Activated CD8-positive, alpha-beta T cell treated with anti-CD3 and anti-CD28 coated beads, Interleukin-2, amount 10 ng/mL, durations not matched to agents 7 days and 5 days (primary cell): ENCODE results near the gene DENR. TPM values are rescaled to one million over a fixed set of nuclear protein-coding genes. Genes with fewer than 3 reads are reported as not detected.
"Not testable (repeated sequence)": the region's sequence is repeated elsewhere in the genome, so short reads cannot be mapped to it uniquely, and the experiment has no call there.

Source experiments
- ATAC-seq: fragments of 150-1000 bp; cut with Tn5 transposase; one replicate; pipeline ENCODE4 v1.10.0; 2021; ENCODE audit warnings: moderate library complexity
- CTCF ChIA-PET: fragments of 350-600 bp; sonication (Branson Sonifier 250); formaldehyde crosslinking; loops from one replicate; lab custom pipeline; 2021; ENCODE audit warnings: antibody characterized with exemption; lab: Charles Lee
- POLR2A ChIA-PET: fragments of 350-600 bp; sonication (Branson Sonifier 250); formaldehyde crosslinking; loops from one replicate; lab custom pipeline; 2021; ENCODE audit warnings: antibody characterized with exemption; lab: Charles Lee
- DNase-seq: peaks from one replicate; pipeline ENCODE4 v3.0.0-alpha.2; 2020
- H3K27ac Mint-ChIP-seq: one replicate; pipeline ENCODE4 v1.8.0; 2021; ENCODE audit warnings: mild to moderate bottlenecking, mixed read lengths
- H3K27me3 Mint-ChIP-seq: one replicate; pipeline ENCODE4 v1.8.0; 2021; ENCODE audit warnings: low read depth, mixed read lengths
- H3K36me3 Mint-ChIP-seq: one replicate; pipeline ENCODE4 v1.8.0; 2021; ENCODE audit warnings: low read depth, mixed read lengths
- H3K4me1 Mint-ChIP-seq: one replicate; pipeline ENCODE4 v1.8.0; 2021; ENCODE audit warnings: low read depth, mixed read lengths
- H3K4me3 Mint-ChIP-seq: one replicate; pipeline ENCODE4 v1.8.0; 2021; ENCODE audit warnings: mild to moderate bottlenecking, mixed read lengths
- H3K9me3 Mint-ChIP-seq: one replicate; pipeline ENCODE4 v1.8.0; 2022; ENCODE audit warnings: mixed read lengths; ENCODE audit not compliant: insufficient read depth
- total RNA-seq, 2 experiments: library from RNA; stranded (reverse); gene quantifications; one replicate each; pipeline ENCODE4 v1.2.3, GENCODE V29; 2021

DENR gene
- 10 to 100 TPM; 54.6 to 54.9 TPM for total RNA-seq

DNA sequence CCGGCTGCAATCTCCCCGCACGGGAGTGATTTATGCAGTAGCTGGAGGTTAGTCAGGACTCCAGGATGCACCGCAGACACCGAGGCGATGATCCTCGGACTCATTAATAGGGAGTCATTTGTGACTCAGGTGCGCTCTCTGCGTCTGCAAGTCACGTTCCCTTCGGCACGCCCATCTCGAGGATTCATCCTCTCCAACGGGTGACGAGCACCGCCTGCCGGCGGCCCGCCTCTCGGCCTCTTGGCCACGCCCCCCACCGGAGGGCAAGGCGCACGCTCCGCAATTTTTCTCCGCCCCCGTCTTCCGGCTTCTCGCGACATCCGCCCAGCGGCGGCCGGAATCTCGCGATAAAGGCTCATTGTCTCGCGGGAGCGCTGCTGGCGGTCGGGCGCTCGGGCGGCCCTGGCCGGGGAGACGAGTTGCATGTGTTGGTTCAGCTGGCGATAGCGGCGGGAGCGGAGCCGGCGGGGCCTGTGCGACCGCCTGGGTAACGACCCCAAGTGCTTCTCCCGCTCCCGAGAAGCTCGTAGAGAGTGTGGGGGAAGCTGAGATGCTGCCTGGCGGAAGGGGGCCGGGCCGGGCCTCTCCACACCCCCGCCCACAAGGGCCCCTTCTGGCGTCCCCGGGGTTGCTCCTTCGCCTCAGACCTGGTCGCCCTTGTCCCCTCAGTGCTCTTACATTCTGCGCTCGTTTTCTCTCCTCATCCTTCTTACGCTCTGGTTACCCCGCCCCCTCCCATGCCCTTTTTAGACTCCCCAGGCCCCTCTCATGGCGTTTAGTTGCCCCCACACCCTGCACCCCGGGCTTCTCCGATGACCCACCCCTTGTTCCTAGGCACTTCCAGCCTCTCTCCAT is at the start of gene DENR:
Gene DENR, plus strand, starts transcription at position 361 of the 855 bp plus-strand sequence. CDS start 878 bp downstream, outside the sequence.
- ChIA-PET POLR2A (interaction anchor here (0.6 to 2.1 kb wide), 8 partner anchors 21 to 353 kb away, joined by 3 to 7 read pairs (median 4); partner anchors contain the start of genes CCDC62, KNTC1 and RSRC2), CTCF (interaction anchor here (0.8 to 3.2 kb wide), 11 partner anchors 8 to 353 kb away, joined by 3 to 18 read pairs (median 4); partner anchors contain the start of genes HCAR1 and ZCCHC8)
- peak within 1 kb of the TSS; percentile 97 for H3K4me3 Mint-ChIP-seq
- H3K4me1 Mint-ChIP-seq, result peaks cover 42% of the 10 kb centered on the region
- peak; percentile 99 for DNase-seq
- no peaks in the 10 kb centered on the region for H3K27me3 Mint-ChIP-seq
- no peaks in the 10 kb centered on the region for H3K9me3 Mint-ChIP-seq
- peaks cover 39% of the 10 kb centered on the region for H3K36me3 Mint-ChIP-seq
- peak within 1 kb of the TSS; percentile 97 for H3K27ac Mint-ChIP-seq
- peak; percentile 96 for ATAC-seq

GRCh38 chr12:122702890-122703611 is 49.6 kb upstream of the DENR start, which contains the start of gene HCAR2:
HCAR2 (minus strand) TSS chr12:122703357; CDS start chr12:122703283, 74 bp downstream.
- ATAC-seq, H3K4me3 Mint-ChIP-seq, H3K4me1 Mint-ChIP-seq, H3K27me3 Mint-ChIP-seq, H3K27ac Mint-ChIP-seq, H3K9me3 Mint-ChIP-seq, CTCF ChIA-PET, DNase-seq, H3K36me3 Mint-ChIP-seq, POLR2A ChIA-PET: not testable (repeated sequence)

DNA sequence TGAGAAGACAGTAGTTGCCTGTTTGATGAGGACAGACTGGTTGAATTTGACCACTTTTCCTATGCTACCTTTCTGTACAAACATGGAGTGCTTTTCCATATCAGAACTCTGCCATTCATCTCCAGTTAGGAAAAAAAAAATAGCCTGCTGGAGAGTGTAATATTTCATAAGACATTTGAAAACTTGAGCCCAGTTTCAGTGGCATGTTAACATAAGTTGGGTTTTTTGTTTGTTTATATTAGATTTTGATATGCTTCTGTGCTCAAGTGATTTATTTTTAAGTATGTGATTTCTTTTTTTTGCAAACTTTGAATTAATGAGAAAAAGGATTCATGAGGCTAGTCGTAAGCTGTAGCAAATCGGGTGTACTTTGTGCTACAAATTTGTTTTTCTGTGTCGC is 48.8 kb upstream of the DENR start:
- H3K27ac Mint-ChIP-seq, CTCF ChIA-PET, H3K4me1 Mint-ChIP-seq, H3K36me3 Mint-ChIP-seq, DNase-seq, ATAC-seq, H3K27me3 Mint-ChIP-seq, H3K4me3 Mint-ChIP-seq, POLR2A ChIA-PET, H3K9me3 Mint-ChIP-seq: not testable (repeated sequence)

GRCh38 chr12:122709287-122709686 is 43.3 kb upstream of the DENR start:
- H3K4me3 Mint-ChIP-seq, H3K36me3 Mint-ChIP-seq, H3K9me3 Mint-ChIP-seq, POLR2A ChIA-PET, DNase-seq, CTCF ChIA-PET, ATAC-seq, H3K4me1 Mint-ChIP-seq, H3K27me3 Mint-ChIP-seq, H3K27ac Mint-ChIP-seq: not testable (repeated sequence)

GRCh38 chr12:122710341-122710740 is 42.3 kb upstream of the DENR start:
- ATAC-seq, CTCF ChIA-PET, H3K9me3 Mint-ChIP-seq, H3K36me3 Mint-ChIP-seq, POLR2A ChIA-PET, H3K4me3 Mint-ChIP-seq, H3K27ac Mint-ChIP-seq, DNase-seq, H3K27me3 Mint-ChIP-seq, H3K4me1 Mint-ChIP-seq: not testable (repeated sequence)

DNA sequence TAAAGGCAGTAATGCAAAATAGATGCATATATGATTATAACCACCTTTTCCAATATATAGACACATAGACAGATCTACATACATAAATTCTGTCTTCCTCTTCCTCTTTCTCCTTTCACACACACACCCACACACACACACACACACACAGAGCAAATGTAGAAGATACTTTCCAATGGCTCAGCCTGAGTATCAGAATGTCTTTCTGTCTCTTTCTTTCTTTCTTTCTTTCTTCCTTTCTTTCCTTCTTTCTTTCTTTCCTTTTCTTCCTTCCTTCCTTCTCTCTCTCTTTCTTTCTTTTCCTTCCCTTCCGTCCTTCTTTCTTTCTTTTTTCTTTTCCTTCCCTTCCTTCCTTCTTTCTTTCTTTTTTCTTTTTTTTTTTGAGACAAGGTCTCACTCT is 41.4 kb upstream of the DENR start:
- DNase-seq, H3K27ac Mint-ChIP-seq, ATAC-seq, H3K9me3 Mint-ChIP-seq, CTCF ChIA-PET, H3K4me1 Mint-ChIP-seq, H3K27me3 Mint-ChIP-seq, POLR2A ChIA-PET, H3K36me3 Mint-ChIP-seq, H3K4me3 Mint-ChIP-seq: not testable (repeated sequence)

DNA sequence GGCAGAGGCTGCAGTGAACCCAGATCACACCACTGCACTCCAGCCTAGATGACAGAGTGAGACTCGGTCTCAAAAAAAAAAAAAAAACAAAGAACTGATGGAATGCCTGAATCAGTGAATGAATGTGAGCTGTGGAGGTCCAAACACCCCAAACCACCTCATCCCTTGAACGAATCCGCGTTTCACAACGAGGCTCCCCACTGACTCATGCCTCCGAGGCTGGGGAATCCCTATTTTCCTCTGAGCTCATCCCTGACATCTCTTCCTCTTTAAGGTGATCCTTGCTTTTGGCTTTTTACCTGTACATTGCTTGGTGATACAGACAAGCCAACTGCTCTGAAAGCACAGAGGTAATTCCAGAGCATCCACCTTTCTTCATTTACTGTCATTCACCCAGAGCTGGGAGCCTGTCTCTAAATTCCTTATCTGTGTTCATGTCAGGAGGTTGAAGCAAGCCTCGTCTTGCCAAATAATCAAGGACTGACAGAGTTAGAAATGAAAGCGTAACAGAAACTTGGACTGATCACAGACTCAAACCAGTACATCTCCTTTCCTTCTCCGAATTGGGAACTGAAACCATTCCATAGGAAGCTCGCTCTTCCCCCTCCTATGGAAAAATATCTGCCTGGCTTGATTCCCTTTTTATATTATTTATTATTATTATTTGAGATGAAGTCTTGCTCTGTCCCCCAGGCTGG is 39.0 kb upstream of the DENR start:
- POLR2A ChIA-PET, H3K27ac Mint-ChIP-seq, H3K36me3 Mint-ChIP-seq, H3K27me3 Mint-ChIP-seq, H3K4me3 Mint-ChIP-seq, H3K4me1 Mint-ChIP-seq, H3K9me3 Mint-ChIP-seq, DNase-seq, ATAC-seq, CTCF ChIA-PET: not testable (repeated sequence)

GRCh38 chr12:122715211-122715610 is 37.4 kb upstream of the DENR start:
- H3K9me3 Mint-ChIP-seq, H3K27me3 Mint-ChIP-seq, H3K4me1 Mint-ChIP-seq, H3K36me3 Mint-ChIP-seq, H3K4me3 Mint-ChIP-seq, DNase-seq, CTCF ChIA-PET, ATAC-seq, H3K27ac Mint-ChIP-seq: not testable (repeated sequence)
- POLR2A ChIA-PET, result interaction anchor here (0.6 kb wide), 1 partner anchor 55 kb away, joined by 3 read pairs; no protein-coding TSS in a partner anchor

DNA sequence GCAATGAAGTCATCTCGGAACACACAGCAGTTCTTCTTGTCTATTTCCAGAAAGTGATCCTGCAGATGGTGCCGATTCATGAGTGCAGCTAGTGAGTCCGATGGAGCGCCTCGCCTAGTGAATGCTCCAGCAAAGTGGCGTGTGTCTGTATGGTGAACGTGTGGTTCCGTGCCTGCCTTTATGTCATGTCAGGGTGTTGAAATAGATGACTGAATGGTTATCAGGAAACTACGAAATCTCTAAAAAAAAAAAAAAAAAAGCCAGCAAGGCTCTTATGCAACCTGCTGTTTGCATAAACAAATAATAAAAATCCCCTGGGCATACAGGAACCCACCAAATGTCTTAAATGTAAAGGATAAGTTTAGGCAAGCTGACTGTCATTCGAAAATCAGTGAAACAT is 36.0 kb upstream of the DENR start, which contains the start of gene HCAR3:
Gene HCAR3, minus strand, starts transcription at position 154 of the 400 bp plus-strand sequence. Its CDS starts 74 bp downstream, at position 80.
- H3K9me3 Mint-ChIP-seq, CTCF ChIA-PET, DNase-seq, H3K27me3 Mint-ChIP-seq, H3K4me1 Mint-ChIP-seq, H3K36me3 Mint-ChIP-seq, H3K27ac Mint-ChIP-seq, H3K4me3 Mint-ChIP-seq, POLR2A ChIA-PET, ATAC-seq: not testable (repeated sequence)

DNA sequence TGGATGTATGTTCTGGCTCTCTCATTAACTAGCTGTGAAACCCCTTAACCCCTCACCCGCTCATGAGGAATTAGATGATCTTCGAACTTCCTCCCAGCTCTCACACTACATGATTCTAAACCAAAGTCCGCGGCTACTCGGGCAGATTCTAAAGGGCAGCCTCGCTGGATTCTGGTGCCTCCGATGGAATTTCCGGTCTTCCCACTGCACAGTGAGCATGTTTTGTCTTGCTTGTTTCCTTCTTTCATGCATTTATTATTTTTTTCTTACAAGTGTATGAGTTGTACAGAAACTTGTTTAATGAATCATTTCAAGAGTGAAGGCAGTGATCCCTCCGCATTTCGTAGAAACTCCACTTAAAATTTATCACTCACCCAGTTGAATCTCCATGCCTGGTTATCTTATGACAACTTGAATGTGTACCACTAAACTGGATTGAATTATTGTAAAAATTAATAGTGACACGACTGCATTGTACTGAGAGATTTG is 31.5 kb upstream of the DENR start:
- ChIA-PET POLR2A (no interaction called here), CTCF (no interaction called here)
- no peak overlapping the region for H3K27ac Mint-ChIP-seq
- no peak for DNase-seq
- no peaks in the 10 kb centered on the region for H3K9me3 Mint-ChIP-seq
- no peak for ATAC-seq
- H3K4me3 Mint-ChIP-seq, result no peak overlapping the region
- no peaks in the 10 kb centered on the region for H3K27me3 Mint-ChIP-seq
- peaks cover 21% of the 10 kb centered on the region for H3K4me1 Mint-ChIP-seq
- no peaks in the 10 kb centered on the region for H3K36me3 Mint-ChIP-seq

GRCh38 chr12:122722387-122722786 is 30.2 kb upstream of the DENR start:
- H3K4me3 Mint-ChIP-seq, result no peak overlapping the region
- ATAC-seq (no peak), DNase-seq (no peak)
- CTCF ChIA-PET, result interaction anchor here (1.3 kb wide), 1 partner anchor 72 kb away, joined by 3 read pairs; no protein-coding TSS in a partner anchor
- no peaks in the 10 kb centered on the region for H3K27me3 Mint-ChIP-seq
- POLR2A ChIA-PET, result no interaction called here
- H3K4me1 Mint-ChIP-seq, result peaks cover 26% of the 10 kb centered on the region
- no peak overlapping the region for H3K27ac Mint-ChIP-seq
- H3K9me3 Mint-ChIP-seq, result no peaks in the 10 kb centered on the region
- no peaks in the 10 kb centered on the region for H3K36me3 Mint-ChIP-seq
